IMR-90 (cell line): Measurements from ENCODE around the gene BRCC3. TPM values are rescaled to one million over a fixed set of nuclear protein-coding genes. Genes with fewer than 3 reads are reported as not detected.

Experiments
- ATAC-seq: fragments of 200-7000 bp; cut with Tn5 transposase; 2 replicates; pipeline ENCODE4 v1.9.1; 2020; ENCODE audit warnings: low read depth, mild to moderate bottlenecking, moderate library complexity
- BruUV-seq: library from RNA; stranded (reverse); fragments of 400-500 nt; replicated peaks from 2 replicates; lab custom pipeline; 2021; lab: Mats Ljungman, UMichigan
- CTCF ChIA-PET: fragments of 300-600 bp; formaldehyde crosslinking; extraction: SDS; loops from one replicate; lab custom pipeline; 2021; ENCODE audit warnings: antibody characterized with exemption; lab: Yijun Ruan, JAX
- POLR2A ChIA-PET: fragments of 300-600 bp; sonication (Branson Sonifier 250); formaldehyde crosslinking; loops from one replicate; lab custom pipeline; 2022; ENCODE audit warnings: antibody characterized with exemption; ENCODE audit not compliant: unreplicated experiment; lab: Charles Lee
- DNase-seq: peaks from one replicate; pipeline ENCODE4 v3.0.0; 2013
- H2AFZ ChIP-seq: replicated peaks from 2 replicates; pipeline ENCODE3; 2013; ENCODE audit warnings: low read length, mild to moderate bottlenecking; ENCODE audit not compliant: poor library complexity
- H2AK5ac ChIP-seq: 2 replicates; pipeline ENCODE4 v1.6.1; 2013; ENCODE audit warnings: low read depth, low read length, inconsistent platforms
- H2AK9ac ChIP-seq: replicated peaks from 2 replicates; pipeline ENCODE3; 2013; ENCODE audit warnings: mild to moderate bottlenecking, low read depth, low read length, moderate library complexity; ENCODE audit not compliant: poor library complexity
- H2BK120ac ChIP-seq: 2 replicates; pipeline ENCODE4 v1.6.1; 2013; ENCODE audit warnings: low read depth, low read length, inconsistent platforms
- H2BK15ac ChIP-seq: 3 replicates; pipeline ENCODE4 v1.6.1; 2013; ENCODE audit warnings: low read depth, low read length, inconsistent platforms
- H2BK20ac ChIP-seq: 2 replicates; pipeline ENCODE4 v1.6.1; 2013; ENCODE audit warnings: low read depth, mild to moderate bottlenecking, inconsistent platforms, low read length, moderate library complexity
- H2BK5ac ChIP-seq: 2 replicates; pipeline ENCODE4 v1.6.1; 2013; ENCODE audit warnings: mild to moderate bottlenecking, low read depth, low read length, inconsistent platforms; ENCODE audit not compliant: poor library complexity, severe bottlenecking
- H3K14ac ChIP-seq: replicated peaks from 2 replicates; pipeline ENCODE4 v1.6.1; 2013; ENCODE audit warnings: low read depth, low read length, inconsistent platforms
- H3K18ac ChIP-seq: 2 replicates; pipeline ENCODE4 v1.6.1; 2013; ENCODE audit warnings: low read depth, low read length, control low read depth
- H3K23ac ChIP-seq: 2 replicates; pipeline ENCODE4 v1.6.1; 2013; ENCODE audit warnings: low read depth, low read length, inconsistent platforms
- H3K27ac ChIP-seq: 2 replicates; pipeline ENCODE4 v1.5.1; 2013; ENCODE audit warnings: mild to moderate bottlenecking, control low read depth, low read length; ENCODE audit not compliant: insufficient read depth
- H3K27me3 ChIP-seq: 2 replicates; pipeline ENCODE4 v1.6.1; 2013; ENCODE audit warnings: low read length; ENCODE audit not compliant: control insufficient read depth, insufficient read depth
- H3K36me3 ChIP-seq: 2 replicates; pipeline ENCODE4 v1.6.1; 2013; ENCODE audit warnings: low read length, mixed read lengths; ENCODE audit not compliant: control insufficient read depth, insufficient read depth
- H3K4ac ChIP-seq: 2 replicates; pipeline ENCODE4 v1.6.1; 2013; ENCODE audit warnings: low read depth, low read length, inconsistent platforms
- H3K4me1 ChIP-seq: 2 replicates; pipeline ENCODE4 v1.6.1; 2013; ENCODE audit warnings: low read length, mixed read lengths; ENCODE audit not compliant: control insufficient read depth, insufficient read depth
- H3K4me2 ChIP-seq: 2 replicates; pipeline ENCODE4 v1.6.1; 2013; ENCODE audit warnings: low read depth, mild to moderate bottlenecking, control low read depth, low read length, moderate library complexity
- H3K4me3 ChIP-seq: 2 replicates; pipeline ENCODE4 v1.5.1; 2013; ENCODE audit warnings: low read depth, mild to moderate bottlenecking, control low read depth, low read length, moderate library complexity; ENCODE audit not compliant: insufficient read depth
- H3K56ac ChIP-seq: 2 replicates; pipeline ENCODE4 v1.6.1; 2013; ENCODE audit warnings: low read length, inconsistent platforms; ENCODE audit not compliant: insufficient read depth; ENCODE audit errors: extremely low read depth
- H3K79me1 ChIP-seq, 2 experiments: 2 replicates each; pipeline ENCODE4 v1.6.1; 2013; ENCODE audit warnings: low read length in 2 of 2, inconsistent platforms in 1 of 2, low read depth in 1 of 2
- H3K9ac ChIP-seq: 2 replicates; pipeline ENCODE4 v1.6.1; 2013; ENCODE audit warnings: low read depth, low read length, control low read depth
- H3K9me1 ChIP-seq: 2 replicates; pipeline ENCODE4 v1.6.1; 2013; ENCODE audit warnings: low read length, inconsistent platforms; ENCODE audit not compliant: insufficient read depth
- H3K9me3 ChIP-seq: 2 replicates; pipeline ENCODE4 v1.6.1; 2013; ENCODE audit warnings: low read length; ENCODE audit not compliant: control insufficient read depth, insufficient read depth
- H4K20me1 ChIP-seq: 2 replicates; pipeline ENCODE4 v1.6.1; 2013; ENCODE audit warnings: low read length, inconsistent platforms; ENCODE audit not compliant: insufficient read depth
- H4K5ac ChIP-seq: 2 replicates; pipeline ENCODE4 v1.6.1; 2013; ENCODE audit warnings: mild to moderate bottlenecking, low read depth, low read length, control low read depth
- H4K8ac ChIP-seq, 2 experiments: 2 replicates each; pipeline ENCODE4 v1.6.1; 2013; ENCODE audit warnings: low read depth in 2 of 2, low read length in 2 of 2, control low read depth in 1 of 2, inconsistent platforms in 1 of 2
- H4K91ac ChIP-seq: 2 replicates; pipeline ENCODE4 v1.6.1; 2013; ENCODE audit warnings: low read depth, low read length, inconsistent platforms; ENCODE audit not compliant: insufficient read depth
- CEBPB ChIP-seq: IDR thresholded peaks from 2 replicates; pipeline ENCODE4 v1.6.1; 2012; ENCODE audit warnings: low read depth, low read length, improper control_type of control experiment
- ELK1 ChIP-seq: fragments of 150-350 bp; IDR thresholded peaks from 2 replicates; pipeline ENCODE4 v1.6.1; 2016; ENCODE audit warnings: low read depth, mild to moderate bottlenecking, low read length, moderate library complexity, borderline replicate concordance
- FOS ChIP-seq: fragments of 150-350 bp; IDR thresholded peaks from 2 replicates; pipeline ENCODE4 v1.6.1; 2016; ENCODE audit warnings: low read depth, low read length
- MAFK ChIP-seq: IDR thresholded peaks from 2 replicates; pipeline ENCODE4 v1.6.1; 2012; ENCODE audit warnings: low read depth, low read length, improper control_type of control experiment
- MXI1 ChIP-seq: IDR thresholded peaks from 2 replicates; pipeline ENCODE4 v1.6.1; 2012; ENCODE audit warnings: low read depth, mild to moderate bottlenecking, low read length, moderate library complexity, borderline replicate concordance
- RAD21 ChIP-seq: IDR thresholded peaks from 2 replicates; pipeline ENCODE4 v1.6.1; 2012; ENCODE audit warnings: low read length, improper control_type of control experiment
- RCOR1 ChIP-seq: IDR thresholded peaks from 2 replicates; pipeline ENCODE4 v1.6.1; 2012; ENCODE audit warnings: mild to moderate bottlenecking, low read length, improper control_type of control experiment; ENCODE audit not compliant: insufficient replicate concordance
- SMC3 ChIP-seq: fragments of 150-350 bp; IDR thresholded peaks from 2 replicates; pipeline ENCODE4 v1.6.1; 2016; ENCODE audit warnings: low read depth, mild to moderate bottlenecking, antibody characterized with exemption, low read length, moderate library complexity
- WGBS, 2 experiments: methylation state at CpG; one replicate each; pipeline versions ENCODE4 v1.1.5 to v1.1.7; 2013; ENCODE audit warnings: missing lambda C conversion rate in 2 of 2; ENCODE audit not compliant: insufficient read length in 1 of 2; ENCODE audit errors: extremely low coverage in 2 of 2; 5-methylcytosine and 5-hydroxymethylcytosine counted together
- dilution Hi-C: fragments of 300-500 bp; cut with HindIII; formaldehyde crosslinking; loops from one replicate; pipeline ENCODE4 v1.14.3; 2018; ENCODE audit warnings: low sequenced_read_pairs; ENCODE audit not compliant: unreplicated experiment
- in situ Hi-C: fragments of 300-500 bp; cut with MboI; formaldehyde crosslinking; loops from 3 replicates; pipeline ENCODE4 v1.14.3; 2019; ENCODE audit warnings: low sequenced_read_pairs, inconsistent platforms, mixed read lengths
- intact Hi-C: fragments of 100-400 bp; cut with micrococcal nuclease; formaldehyde crosslinking; loops from 2 replicates; pipeline ENCODE4 v1.10.0; 2022
- polyA plus RNA-seq, 3 experiments: library from polyadenylated mRNA; depleted of rRNA; stranded (reverse); fragments of >200 nt; gene quantifications; 2 replicates each; pipeline ENCODE4 v1.2.3, GENCODE V29; 2012; ENCODE audit warnings: low replicate concordance in 1 of 3
- total RNA-seq: library from RNA; depleted of rRNA; stranded (reverse); fragments of >200 nt; gene quantifications from 2 replicates; pipeline ENCODE4 v1.2.3, GENCODE V29; 2012

BRCC3 gene
- total and polyA plus RNA-seq, 2 of the 4 experiments (the other 2 are of a cell fraction), result 14.4 to 24.7 TPM

- ChIA-PET POLR2A (no interaction called here), CTCF (no interaction called here)
- no peak overlapping the region for H3K56ac ChIP-seq
- no peak overlapping the region for H2AK5ac ChIP-seq
- no peaks in the 10 kb centered on the region for H3K79me1 ChIP-seq
- H3K9me1 ChIP-seq, result no peaks in the 10 kb centered on the region
- H4K20me1 ChIP-seq, result no peaks in the 10 kb centered on the region
- no peak overlapping the region for H4K8ac ChIP-seq
- no peak overlapping the region for H3K18ac ChIP-seq
- no peak overlapping the region for H2AK9ac ChIP-seq
- H3K14ac ChIP-seq, result no peak overlapping the region
- in situ Hi-C loops (no loop called here), dilution Hi-C loops (no loop called here), intact Hi-C loops (no loop called here)
- H2BK15ac ChIP-seq, result no peak overlapping the region
- no peak overlapping the region for H2AFZ ChIP-seq
- H3K23ac ChIP-seq, result no peak overlapping the region
- WGBS, 2 experiments, result no CpG with 5 or more reads among the region's 4 CpGs
- no peak overlapping the region for H2BK120ac ChIP-seq
- TF ChIP-seq ELK1 (no peak), FOS (no peak), MXI1 (no peak), SMC3 (no peak), MAFK (no peak), RCOR1 (no peak), CEBPB (no peak), RAD21 (no peak)
- no peak overlapping the region for H3K27ac ChIP-seq
- no peak overlapping the region for H2BK5ac ChIP-seq
- DNase-seq (no peak), ATAC-seq (no peak)
- H3K27me3 ChIP-seq, result no peaks in the 10 kb centered on the region
- H3K36me3 ChIP-seq, result no peaks in the 10 kb centered on the region
- H3K4me2 ChIP-seq, result no peak overlapping the region
- no TSS peak for BruUV-seq
- H3K9me3 ChIP-seq, result 0 out of 2 replicates have a peak, but pooled peaks cover 2% of the 10 kb centered on the region
- H3K4ac ChIP-seq, result no peak overlapping the region
- H3K9ac ChIP-seq, result no peak overlapping the region
- H2BK20ac ChIP-seq, result no peak overlapping the region
- H3K4me3 ChIP-seq, result no peak overlapping the region
- no peaks in the 10 kb centered on the region for H3K4me1 ChIP-seq
- no peak overlapping the region for H4K5ac ChIP-seq
- H4K91ac ChIP-seq, result no peak overlapping the region
These were observed 41.8 kb downstream of the BRCC3 start for GRCh38 chrX:155113097-155113496.
